ENCODE results near the gene SPHK1.

SPHK1 gene

DNA sequence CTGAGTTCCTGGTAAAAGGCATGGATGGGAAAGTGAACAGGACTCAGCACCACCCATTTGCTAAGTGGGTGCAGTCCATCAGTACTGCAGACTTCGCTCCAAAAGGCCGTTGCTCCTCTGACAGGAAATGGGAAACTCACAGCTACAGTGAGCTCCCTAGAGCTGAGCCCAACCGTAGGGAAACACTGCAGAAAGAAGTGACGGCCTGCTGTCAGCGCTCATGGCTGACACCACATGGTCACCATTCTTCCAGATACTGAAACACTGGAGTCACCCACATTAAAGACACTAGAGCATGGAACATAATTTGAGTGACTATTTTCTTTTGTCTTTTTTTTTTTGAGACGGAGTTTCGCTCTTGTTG is 36.6 kb downstream of the SPHK1 start:
- Mint-ChIP-seq H3K36me3 (ENCODE audit: low read depth) (peaks cover 26% of the 10 kb centered on the region), H3K27me3 (no peaks in the 10 kb centered on the region), H3K4me3 (no peak overlapping the region), H3K4me1 (ENCODE audit: low read depth) (peaks cover 23% of the 10 kb centered on the region), H3K27ac (no peak overlapping the region), H3K9me3 (no peaks in the 10 kb centered on the region)
- no peak for DNase-seq

GRCh38 chr17:76422406-76422805 is 38.0 kb downstream of the SPHK1 start:
- DNase-seq: no peak
- Mint-ChIP-seq H3K36me3 (ENCODE audit: low read depth) (peaks cover 19% of the 10 kb centered on the region), H3K4me3 (no peak overlapping the region), H3K27ac (no peak overlapping the region), H3K27me3 (no peaks in the 10 kb centered on the region), H3K4me1 (ENCODE audit: low read depth) (peaks cover 27% of the 10 kb centered on the region), H3K9me3 (no peaks in the 10 kb centered on the region)

GRCh38 chr17:76422860-76423259 is 38.5 kb downstream of the SPHK1 start:
- peaks cover 26% of the 10 kb centered on the region for H3K4me1 Mint-ChIP-seq (ENCODE audit: low read depth)
- no peak overlapping the region for H3K27ac Mint-ChIP-seq
- no peak for DNase-seq
- H3K4me3 Mint-ChIP-seq: no peak overlapping the region
- H3K9me3 Mint-ChIP-seq: no peaks in the 10 kb centered on the region
- no peaks in the 10 kb centered on the region for H3K27me3 Mint-ChIP-seq
- H3K36me3 Mint-ChIP-seq (ENCODE audit: low read depth): peaks cover 14% of the 10 kb centered on the region

DNA sequence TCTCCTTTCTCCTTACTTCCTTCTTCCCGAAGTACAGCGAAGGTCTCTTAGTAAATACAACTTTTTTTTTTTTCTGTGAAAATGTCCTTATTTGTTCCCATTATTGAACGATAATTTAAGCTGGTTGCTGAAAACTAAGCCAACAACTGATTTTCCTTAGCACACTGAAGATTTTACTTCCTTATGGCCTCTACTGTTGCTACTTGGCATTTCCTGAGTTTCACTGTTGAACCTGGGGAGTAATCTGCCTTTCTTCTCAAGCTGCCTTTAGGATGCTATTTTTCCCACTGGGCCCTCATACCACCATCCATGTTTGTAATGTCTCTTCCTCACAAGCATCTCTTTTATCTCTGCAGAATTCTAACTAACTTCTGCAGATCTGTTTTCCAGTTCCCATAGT is 42.4 kb downstream of the SPHK1 start:
- peaks cover 21% of the 10 kb centered on the region for H3K4me1 Mint-ChIP-seq (ENCODE audit: low read depth)
- H3K27ac Mint-ChIP-seq: no peak overlapping the region

DNA sequence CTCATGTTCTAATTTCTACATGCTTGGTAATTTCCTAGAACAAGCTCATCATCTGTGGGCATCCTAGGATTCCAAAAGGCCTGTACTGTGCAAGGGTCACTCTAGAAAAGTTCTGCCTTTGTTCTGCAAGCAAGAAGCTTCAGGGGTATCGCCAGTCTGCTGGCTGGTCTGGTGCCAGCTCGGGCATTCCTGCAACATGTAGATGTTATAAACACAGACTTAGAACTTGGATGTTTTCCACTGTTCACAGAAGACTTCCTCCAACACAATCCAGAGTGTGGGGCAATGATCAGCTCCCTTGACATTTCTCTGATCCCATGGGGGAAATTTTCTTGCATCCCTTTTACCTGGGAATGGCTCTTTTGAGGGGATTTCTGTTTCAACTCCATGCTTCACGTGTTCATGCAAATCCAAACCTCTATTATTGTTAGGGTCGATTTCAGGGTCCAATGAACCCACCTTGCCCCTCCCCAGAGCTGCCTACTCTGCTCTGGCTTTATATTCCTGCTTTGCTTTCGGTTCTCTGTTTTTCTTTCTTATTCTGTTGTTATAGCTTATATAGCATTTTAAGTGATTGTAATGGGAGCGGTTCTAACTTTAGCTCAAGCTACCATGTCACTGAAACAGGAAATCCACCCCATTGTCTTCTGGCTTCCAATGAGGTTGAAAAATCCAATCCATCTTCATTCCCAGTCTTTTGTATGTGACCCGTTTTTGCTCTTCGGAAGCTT is 43.3 kb downstream of the SPHK1 start:
- H3K27me3 Mint-ChIP-seq: no peaks in the 10 kb centered on the region
- DNase-seq: no peak
- peaks cover 9% of the 10 kb centered on the region for H3K36me3 Mint-ChIP-seq (ENCODE audit: low read depth)
- H3K27ac Mint-ChIP-seq: no peak overlapping the region
- H3K4me1 Mint-ChIP-seq (ENCODE audit: low read depth): peaks cover 25% of the 10 kb centered on the region
- H3K4me3 Mint-ChIP-seq: no peak overlapping the region
- H3K9me3 Mint-ChIP-seq: no peaks in the 10 kb centered on the region

More for the DNA sequence above, 42.4 kb downstream of the SPHK1 start:
- peaks cover 13% of the 10 kb centered on the region for H3K36me3 Mint-ChIP-seq (ENCODE audit: low read depth)
- H3K9me3 Mint-ChIP-seq: no peaks in the 10 kb centered on the region
- H3K27me3 Mint-ChIP-seq: no peaks in the 10 kb centered on the region
- DNase-seq: no peak
- no peak overlapping the region for H3K4me3 Mint-ChIP-seq

DNA sequence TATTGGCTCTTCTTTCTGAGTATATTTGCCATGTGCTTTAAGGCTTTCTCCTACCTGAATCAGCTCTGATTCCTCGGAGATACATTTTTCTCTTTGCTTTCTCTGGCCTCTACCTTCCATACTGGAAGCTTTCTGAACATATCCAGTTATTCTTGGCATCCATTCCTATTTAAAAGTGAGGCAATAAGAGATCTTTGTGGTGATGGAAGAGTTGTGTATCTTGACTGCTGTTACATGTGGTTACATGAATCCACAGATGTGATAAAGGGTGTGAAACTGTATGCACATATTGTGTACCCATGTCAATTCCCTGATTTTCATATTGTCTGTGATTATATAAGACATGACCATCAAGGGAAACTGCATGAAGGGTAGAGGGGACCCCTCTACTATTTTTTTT is 44.1 kb downstream of the SPHK1 start:
- peaks cover 24% of the 10 kb centered on the region for H3K4me1 Mint-ChIP-seq (ENCODE audit: low read depth)
- peaks cover 8% of the 10 kb centered on the region for H3K36me3 Mint-ChIP-seq (ENCODE audit: low read depth)
- H3K9me3 Mint-ChIP-seq: no peaks in the 10 kb centered on the region
- no peaks in the 10 kb centered on the region for H3K27me3 Mint-ChIP-seq
- no peak for DNase-seq
- no peak overlapping the region for H3K4me3 Mint-ChIP-seq
- no peak overlapping the region for H3K27ac Mint-ChIP-seq

DNA sequence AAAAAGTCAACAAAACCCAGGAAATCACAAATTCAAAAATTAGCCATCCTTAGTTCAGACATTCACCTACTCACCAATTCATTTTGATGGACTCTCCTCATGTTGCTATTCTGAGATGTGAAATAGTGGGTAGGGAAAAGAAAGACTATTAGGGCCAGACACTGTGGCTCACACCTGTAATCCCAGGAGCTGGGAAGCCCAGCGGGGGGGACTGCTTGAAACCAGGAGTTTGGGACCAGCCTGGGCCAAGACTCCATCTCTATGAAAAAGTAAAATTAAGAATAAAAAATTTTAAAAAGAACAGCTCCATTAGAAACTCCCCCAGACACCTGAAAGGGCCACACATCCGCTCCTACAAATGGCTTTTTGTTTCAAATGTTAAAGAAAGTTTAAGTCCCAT is 47.1 kb downstream of the SPHK1 start:
- Mint-ChIP-seq H3K9me3 (no peaks in the 10 kb centered on the region), H3K27ac (no peak overlapping the region), H3K4me1 (ENCODE audit: low read depth) (peaks cover 24% of the 10 kb centered on the region), H3K4me3 (no peak overlapping the region), H3K27me3 (no peaks in the 10 kb centered on the region), H3K36me3 (ENCODE audit: low read depth) (peaks cover 10% of the 10 kb centered on the region)
- DNase-seq: no peak

DNA sequence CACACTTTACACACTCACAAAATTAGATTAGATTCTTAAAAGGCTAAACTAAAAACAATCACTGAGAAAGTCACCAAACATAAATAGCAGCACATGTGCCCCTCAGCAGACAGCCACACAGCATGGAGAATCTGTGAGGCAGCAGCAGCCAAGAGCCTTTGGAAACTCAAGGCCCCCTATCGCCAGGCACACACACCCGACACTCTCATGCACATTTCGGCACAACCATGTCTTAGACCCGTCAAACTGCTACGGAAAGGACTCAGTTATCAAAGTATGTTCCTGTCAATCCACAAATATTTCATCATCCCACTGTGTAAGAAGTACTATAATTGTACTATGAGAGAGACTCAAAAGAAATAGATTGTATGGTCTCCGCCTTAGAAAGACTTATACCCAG is 47.6 kb downstream of the SPHK1 start:
- Mint-ChIP-seq H3K27ac (no peak overlapping the region), H3K4me1 (ENCODE audit: low read depth) (peaks cover 25% of the 10 kb centered on the region), H3K27me3 (no peaks in the 10 kb centered on the region)

DNA sequence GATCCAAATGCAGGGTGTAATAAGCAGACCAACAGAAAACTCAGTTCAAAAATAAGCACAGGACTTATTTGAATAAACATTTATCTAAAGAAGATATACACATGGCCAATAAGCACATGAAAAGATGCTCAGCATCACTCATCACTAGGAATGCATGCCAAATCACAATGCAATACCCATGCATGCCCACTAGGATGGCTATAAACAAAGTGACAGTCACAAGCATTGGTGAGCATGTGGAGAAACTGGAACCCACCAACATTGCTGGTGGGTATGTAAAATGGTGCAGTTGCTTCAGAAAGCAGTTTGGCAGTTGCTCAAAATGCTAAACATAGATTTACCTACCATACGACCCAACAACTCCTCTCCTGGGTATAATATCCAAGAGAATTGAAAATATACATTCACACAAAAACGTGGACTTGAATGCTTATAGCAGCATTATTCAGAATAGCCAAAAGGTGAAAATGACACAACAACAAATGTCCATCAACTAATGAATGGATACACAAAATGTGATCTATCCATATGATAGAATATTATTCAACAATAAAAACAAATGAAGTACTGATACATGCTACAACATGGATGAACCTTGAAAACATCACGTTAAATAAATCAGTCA is 48.4 kb downstream of the SPHK1 start:
- no peaks in the 10 kb centered on the region for H3K27me3 Mint-ChIP-seq
- no peak for DNase-seq
- no peak overlapping the region for H3K27ac Mint-ChIP-seq

More for the DNA sequence above, 47.6 kb downstream of the SPHK1 start:
- Mint-ChIP-seq H3K4me3 (no peak overlapping the region), H3K9me3 (no peaks in the 10 kb centered on the region), H3K36me3 (ENCODE audit: low read depth) (peaks cover 10% of the 10 kb centered on the region)
- DNase-seq: no peak

DNA sequence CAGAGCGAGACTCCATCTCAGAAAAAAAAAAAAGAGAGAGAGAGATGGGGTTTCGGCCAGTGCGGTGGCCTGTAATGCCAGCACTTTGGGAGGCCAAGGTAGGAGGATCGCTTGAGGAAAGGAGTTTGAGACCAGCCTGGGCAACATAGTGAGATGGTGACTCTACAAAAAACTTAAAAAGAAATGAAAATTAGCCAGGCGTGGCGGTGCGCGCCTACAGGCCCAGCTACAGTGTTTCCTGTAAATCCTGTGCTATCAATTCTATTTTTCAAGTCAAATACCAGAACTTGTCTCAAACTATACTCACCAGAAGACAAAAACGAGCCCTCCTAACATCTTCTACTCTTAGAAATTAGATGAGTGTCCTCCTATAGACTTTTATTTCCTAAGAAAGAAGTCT is 49.3 kb downstream of the SPHK1 start:
- H3K4me1 Mint-ChIP-seq (ENCODE audit: low read depth): peaks cover 17% of the 10 kb centered on the region
- H3K27me3 Mint-ChIP-seq: no peaks in the 10 kb centered on the region
- H3K36me3 Mint-ChIP-seq (ENCODE audit: low read depth): peaks cover 10% of the 10 kb centered on the region
- no peak overlapping the region for H3K27ac Mint-ChIP-seq
- H3K4me3 Mint-ChIP-seq: no peak overlapping the region
- DNase-seq: no peak
- H3K9me3 Mint-ChIP-seq: no peaks in the 10 kb centered on the region

More for the DNA sequence above, 48.4 kb downstream of the SPHK1 start:
- Mint-ChIP-seq H3K4me1 (ENCODE audit: low read depth) (peaks cover 21% of the 10 kb centered on the region), H3K36me3 (ENCODE audit: low read depth) (peaks cover 10% of the 10 kb centered on the region), H3K4me3 (no peak overlapping the region), H3K9me3 (no peaks in the 10 kb centered on the region)

GRCh38 chr17:76434870-76435269 is 50.5 kb downstream of the SPHK1 start:
- no peaks in the 10 kb centered on the region for H3K9me3 Mint-ChIP-seq
- no peaks in the 10 kb centered on the region for H3K27me3 Mint-ChIP-seq
- H3K36me3 Mint-ChIP-seq (ENCODE audit: low read depth): peaks cover 14% of the 10 kb centered on the region
- H3K4me1 Mint-ChIP-seq (ENCODE audit: low read depth): peaks cover 21% of the 10 kb centered on the region
- DNase-seq: no peak
- no peak overlapping the region for H3K27ac Mint-ChIP-seq
- H3K4me3 Mint-ChIP-seq: no peak overlapping the region

- Mint-ChIP-seq H3K36me3 (ENCODE audit: low read depth) (peaks cover 10% of the 10 kb centered on the region), H3K4me1 (ENCODE audit: low read depth) (peaks cover 18% of the 10 kb centered on the region), H3K27me3 (no peaks in the 10 kb centered on the region), H3K9me3 (no peaks in the 10 kb centered on the region), H3K4me3 (no peak overlapping the region), H3K27ac (no peak overlapping the region)
- no peak for DNase-seq
Observed at GRCh38 chr17:76435751-76436150, 51.3 kb downstream of the SPHK1 start.

All from activated T-cell treated with anti-CD3 and anti-CD28 coated beads, Interleukin-2, amount 50 U/mL, for 24 hours (primary cell).